ENCODE data around the gene MIEF2.

MIEF2 gene

DNA sequence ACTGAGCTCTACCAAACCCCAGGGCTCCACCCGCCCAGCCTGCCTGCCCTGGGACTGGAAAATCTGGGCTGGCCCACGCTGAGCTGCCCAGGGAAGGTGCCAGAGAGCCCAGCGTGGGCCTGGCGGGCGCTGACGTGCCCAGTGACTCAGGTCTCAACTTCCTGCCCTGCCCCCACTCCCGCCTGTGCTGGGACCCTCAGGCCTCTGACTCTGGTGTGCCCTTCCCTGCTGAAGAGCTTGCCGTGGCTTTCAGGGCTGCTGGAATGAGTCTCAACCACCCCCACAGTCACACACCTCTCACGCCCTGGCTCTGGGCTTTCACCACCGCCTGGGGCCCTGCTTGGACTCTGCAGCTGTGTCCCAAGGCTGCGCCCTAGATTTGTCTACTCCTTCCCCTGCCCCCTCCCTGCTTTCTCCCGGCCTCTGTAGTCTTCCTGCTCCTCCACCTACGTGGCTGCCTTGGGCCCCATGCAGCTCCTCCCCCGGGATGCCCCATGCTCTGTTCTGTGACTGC lies 24.7 kb upstream of the MIEF2 start:
- Histone ChIP-seq H3K36me3 (ENCODE audit: low read length) (no peaks in the 10 kb centered on the region), H3K9me3 (ENCODE audit: insufficient read depth, low read length) (no peaks in the 10 kb centered on the region), H3K4me3 (ENCODE audit: insufficient read depth, low read length, poor library complexity, severe bottlenecking) (no peak overlapping the region), H2AFZ (ENCODE audit: low read depth, low read length, severe bottlenecking) (no peak overlapping the region), H3K9ac (ENCODE audit: low read length) (no peak overlapping the region), H3K4me2 (ENCODE audit: low read depth, low read length, poor library complexity, severe bottlenecking) (no peak overlapping the region), H3K9me2 (replicated peaks; ENCODE audit: insufficient read depth, low read length) (no peaks in the 10 kb centered on the region), H3K79me2 (ENCODE audit: insufficient read depth, low read length) (no peaks in the 10 kb centered on the region), H4K20me1 (ENCODE audit: low read depth, low read length) (no peaks in the 10 kb centered on the region), H3K27me3 (ENCODE audit: low read length) (no peaks in the 10 kb centered on the region), H3F3A (ENCODE audit: insufficient read depth) (no peaks in the 10 kb centered on the region), H3K27ac (ENCODE audit: low read depth, low read length) (no peak overlapping the region)
- TF ChIP-seq EZH2phosphoT487 (conservative IDR thresholded peaks at IDR 0.05; ENCODE audit: low read length) = no peak
- TF ChIP-seq, protein P1, sequence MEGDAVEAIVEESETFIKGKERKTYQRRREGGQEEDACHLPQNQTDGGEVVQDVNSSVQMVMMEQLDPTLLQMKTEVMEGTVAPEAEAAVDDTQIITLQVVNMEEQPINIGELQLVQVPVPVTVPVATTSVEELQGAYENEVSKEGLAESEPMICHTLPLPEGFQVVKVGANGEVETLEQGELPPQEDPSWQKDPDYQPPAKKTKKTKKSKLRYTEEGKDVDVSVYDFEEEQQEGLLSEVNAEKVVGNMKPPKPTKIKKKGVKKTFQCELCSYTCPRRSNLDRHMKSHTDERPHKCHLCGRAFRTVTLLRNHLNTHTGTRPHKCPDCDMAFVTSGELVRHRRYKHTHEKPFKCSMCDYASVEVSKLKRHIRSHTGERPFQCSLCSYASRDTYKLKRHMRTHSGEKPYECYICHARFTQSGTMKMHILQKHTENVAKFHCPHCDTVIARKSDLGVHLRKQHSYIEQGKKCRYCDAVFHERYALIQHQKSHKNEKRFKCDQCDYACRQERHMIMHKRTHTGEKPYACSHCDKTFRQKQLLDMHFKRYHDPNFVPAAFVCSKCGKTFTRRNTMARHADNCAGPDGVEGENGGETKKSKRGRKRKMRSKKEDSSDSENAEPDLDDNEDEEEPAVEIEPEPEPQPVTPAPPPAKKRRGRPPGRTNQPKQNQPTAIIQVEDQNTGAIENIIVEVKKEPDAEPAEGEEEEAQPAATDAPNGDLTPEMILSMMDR (IDR thresholded peaks at IDR 0.05; ENCODE audit: insufficient read depth, low read length, poor library complexity, severe bottlenecking) = no peak

DNA sequence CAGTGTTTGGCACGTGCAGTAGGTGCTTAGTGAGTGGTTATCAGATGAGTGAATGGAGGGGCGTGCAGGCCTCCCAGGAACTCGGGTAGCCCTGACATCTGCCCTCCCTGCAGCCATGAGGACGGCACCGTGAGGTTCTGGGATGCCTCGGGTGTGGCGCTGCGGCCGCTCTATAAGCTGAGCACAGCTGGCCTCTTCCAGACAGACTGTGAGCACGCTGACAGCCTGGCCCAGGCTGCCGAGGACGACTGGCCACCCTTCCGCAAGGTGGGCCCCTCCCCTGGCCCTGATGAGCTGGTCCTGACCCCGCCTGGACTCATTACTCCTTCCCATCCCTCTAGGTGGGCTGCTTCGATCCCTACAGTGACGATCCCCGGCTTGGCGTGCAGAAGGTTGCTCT lies 24.0 kb upstream of the MIEF2 start:
- Histone ChIP-seq H3K4me2 (ENCODE audit: low read depth, low read length, poor library complexity, severe bottlenecking) (no peak overlapping the region), H3K79me2 (ENCODE audit: insufficient read depth, low read length) (no peaks in the 10 kb centered on the region), H3K9me2 (replicated peaks; ENCODE audit: insufficient read depth, low read length) (no peaks in the 10 kb centered on the region), H3K9ac (ENCODE audit: low read length) (no peak overlapping the region), H3K36me3 (ENCODE audit: low read length) (no peaks in the 10 kb centered on the region), H3F3A (ENCODE audit: insufficient read depth) (no peaks in the 10 kb centered on the region), H4K20me1 (ENCODE audit: low read depth, low read length) (no peaks in the 10 kb centered on the region), H3K27me3 (ENCODE audit: low read length) (no peaks in the 10 kb centered on the region), H3K9me3 (ENCODE audit: insufficient read depth, low read length) (no peaks in the 10 kb centered on the region), H3K27ac (ENCODE audit: low read depth, low read length) (no peak overlapping the region), H3K4me3 (ENCODE audit: insufficient read depth, low read length, poor library complexity, severe bottlenecking) (no peak overlapping the region), H2AFZ (ENCODE audit: low read depth, low read length, severe bottlenecking) (no peak overlapping the region)
- no peak for TF ChIP-seq EZH2phosphoT487 (conservative IDR thresholded peaks at IDR 0.05; ENCODE audit: low read length)
- TF ChIP-seq, protein P1 (IDR thresholded peaks at IDR 0.05; ENCODE audit: insufficient read depth, low read length, poor library complexity, severe bottlenecking) = no peak

DNA sequence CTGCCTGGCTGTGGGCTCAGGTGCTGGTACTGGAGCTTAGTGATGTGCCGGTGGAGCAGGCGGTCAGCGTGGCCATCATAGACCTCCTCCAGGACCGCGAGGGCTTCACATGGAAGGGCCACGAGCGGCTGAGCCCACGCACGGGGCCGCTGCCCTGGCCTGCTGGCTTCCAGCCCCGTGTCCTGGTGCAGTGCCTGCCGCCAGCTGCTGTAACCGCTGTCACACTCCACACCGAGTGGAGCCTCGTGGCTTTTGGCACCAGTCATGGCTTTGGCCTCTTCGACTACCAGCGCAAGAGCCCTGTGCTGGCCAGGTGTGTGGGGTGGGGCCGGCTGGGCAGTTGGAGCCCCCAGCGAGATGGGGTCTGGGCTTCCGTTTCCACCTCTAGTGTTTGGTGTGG lies 23.0 kb upstream of the MIEF2 start:
- Histone ChIP-seq H3K9me3 (ENCODE audit: insufficient read depth, low read length) (no peaks in the 10 kb centered on the region), H3K36me3 (ENCODE audit: low read length) (no peaks in the 10 kb centered on the region), H3K9me2 (replicated peaks; ENCODE audit: insufficient read depth, low read length) (no peaks in the 10 kb centered on the region), H3K27ac (ENCODE audit: low read depth, low read length) (no peak overlapping the region), H3K4me3 (ENCODE audit: insufficient read depth, low read length, poor library complexity, severe bottlenecking) (no peak overlapping the region), H3K79me2 (ENCODE audit: insufficient read depth, low read length) (no peaks in the 10 kb centered on the region), H2AFZ (ENCODE audit: low read depth, low read length, severe bottlenecking) (no peak overlapping the region), H3K9ac (ENCODE audit: low read length) (no peak overlapping the region), H4K20me1 (ENCODE audit: low read depth, low read length) (no peaks in the 10 kb centered on the region), H3K4me2 (ENCODE audit: low read depth, low read length, poor library complexity, severe bottlenecking) (no peak overlapping the region), H3K27me3 (ENCODE audit: low read length) (no peaks in the 10 kb centered on the region), H3F3A (ENCODE audit: insufficient read depth) (no peaks in the 10 kb centered on the region)
- TF ChIP-seq EZH2phosphoT487 (conservative IDR thresholded peaks at IDR 0.05; ENCODE audit: low read length) = no peak
- TF ChIP-seq, protein P1 (IDR thresholded peaks at IDR 0.05; ENCODE audit: insufficient read depth, low read length, poor library complexity, severe bottlenecking) = no peak
